ENCODE data around the gene CYP2E1.
"Not testable (repeated sequence)": the region's sequence is repeated elsewhere in the genome, so short reads cannot be mapped to it uniquely, and the experiment has no call there.

DNA sequence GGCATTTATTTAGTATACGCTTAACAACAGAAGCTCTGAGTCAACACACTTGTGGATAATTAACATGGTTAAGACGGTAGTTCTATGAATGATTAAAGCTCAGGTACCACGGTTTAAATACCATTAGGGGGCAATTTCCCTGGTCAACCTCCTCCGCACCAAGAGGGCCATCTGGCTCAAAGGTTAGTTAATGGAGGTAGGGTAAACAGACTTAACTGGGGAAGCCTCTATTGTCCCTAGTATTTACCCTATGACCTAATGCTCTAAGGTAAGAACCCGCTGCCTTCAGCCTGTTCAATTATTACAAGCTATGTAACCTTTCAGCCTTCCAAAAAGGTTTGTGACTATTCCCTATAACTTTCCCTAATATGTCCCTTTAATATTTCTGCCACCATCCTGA, 8.6 kb upstream of the CYP2E1 start:
- not testable (repeated sequence) for TF ChIP-seq GABPA (IDR thresholded peaks at IDR 0.05; ENCODE audit: low read depth); SPI1 (IDR thresholded peaks at IDR 0.05; ENCODE audit: borderline replicate concordance, low read depth)
- TF ChIP-seq, protein P1, sequence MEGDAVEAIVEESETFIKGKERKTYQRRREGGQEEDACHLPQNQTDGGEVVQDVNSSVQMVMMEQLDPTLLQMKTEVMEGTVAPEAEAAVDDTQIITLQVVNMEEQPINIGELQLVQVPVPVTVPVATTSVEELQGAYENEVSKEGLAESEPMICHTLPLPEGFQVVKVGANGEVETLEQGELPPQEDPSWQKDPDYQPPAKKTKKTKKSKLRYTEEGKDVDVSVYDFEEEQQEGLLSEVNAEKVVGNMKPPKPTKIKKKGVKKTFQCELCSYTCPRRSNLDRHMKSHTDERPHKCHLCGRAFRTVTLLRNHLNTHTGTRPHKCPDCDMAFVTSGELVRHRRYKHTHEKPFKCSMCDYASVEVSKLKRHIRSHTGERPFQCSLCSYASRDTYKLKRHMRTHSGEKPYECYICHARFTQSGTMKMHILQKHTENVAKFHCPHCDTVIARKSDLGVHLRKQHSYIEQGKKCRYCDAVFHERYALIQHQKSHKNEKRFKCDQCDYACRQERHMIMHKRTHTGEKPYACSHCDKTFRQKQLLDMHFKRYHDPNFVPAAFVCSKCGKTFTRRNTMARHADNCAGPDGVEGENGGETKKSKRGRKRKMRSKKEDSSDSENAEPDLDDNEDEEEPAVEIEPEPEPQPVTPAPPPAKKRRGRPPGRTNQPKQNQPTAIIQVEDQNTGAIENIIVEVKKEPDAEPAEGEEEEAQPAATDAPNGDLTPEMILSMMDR (IDR thresholded peaks at IDR 0.05; ENCODE audit: insufficient read depth, low read length) = not testable (repeated sequence)
- TF ChIP-seq, protein P2, sequence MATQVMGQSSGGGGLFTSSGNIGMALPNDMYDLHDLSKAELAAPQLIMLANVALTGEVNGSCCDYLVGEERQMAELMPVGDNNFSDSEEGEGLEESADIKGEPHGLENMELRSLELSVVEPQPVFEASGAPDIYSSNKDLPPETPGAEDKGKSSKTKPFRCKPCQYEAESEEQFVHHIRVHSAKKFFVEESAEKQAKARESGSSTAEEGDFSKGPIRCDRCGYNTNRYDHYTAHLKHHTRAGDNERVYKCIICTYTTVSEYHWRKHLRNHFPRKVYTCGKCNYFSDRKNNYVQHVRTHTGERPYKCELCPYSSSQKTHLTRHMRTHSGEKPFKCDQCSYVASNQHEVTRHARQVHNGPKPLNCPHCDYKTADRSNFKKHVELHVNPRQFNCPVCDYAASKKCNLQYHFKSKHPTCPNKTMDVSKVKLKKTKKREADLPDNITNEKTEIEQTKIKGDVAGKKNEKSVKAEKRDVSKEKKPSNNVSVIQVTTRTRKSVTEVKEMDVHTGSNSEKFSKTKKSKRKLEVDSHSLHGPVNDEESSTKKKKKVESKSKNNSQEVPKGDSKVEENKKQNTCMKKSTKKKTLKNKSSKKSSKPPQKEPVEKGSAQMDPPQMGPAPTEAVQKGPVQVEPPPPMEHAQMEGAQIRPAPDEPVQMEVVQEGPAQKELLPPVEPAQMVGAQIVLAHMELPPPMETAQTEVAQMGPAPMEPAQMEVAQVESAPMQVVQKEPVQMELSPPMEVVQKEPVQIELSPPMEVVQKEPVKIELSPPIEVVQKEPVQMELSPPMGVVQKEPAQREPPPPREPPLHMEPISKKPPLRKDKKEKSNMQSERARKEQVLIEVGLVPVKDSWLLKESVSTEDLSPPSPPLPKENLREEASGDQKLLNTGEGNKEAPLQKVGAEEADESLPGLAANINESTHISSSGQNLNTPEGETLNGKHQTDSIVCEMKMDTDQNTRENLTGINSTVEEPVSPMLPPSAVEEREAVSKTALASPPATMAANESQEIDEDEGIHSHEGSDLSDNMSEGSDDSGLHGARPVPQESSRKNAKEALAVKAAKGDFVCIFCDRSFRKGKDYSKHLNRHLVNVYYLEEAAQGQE (IDR thresholded peaks at IDR 0.05; ENCODE audit: insufficient replicate concordance, low read depth) = not testable (repeated sequence)

Data from HL-60 (cell line).